Neural cell (in vitro differentiated cells): ENCODE results near the gene FCGR2B. TPM values are rescaled to one million over a fixed set of nuclear protein-coding genes. Genes with fewer than 3 reads are reported as not detected.
"Not testable (repeated sequence)": the region's sequence is repeated elsewhere in the genome, so short reads cannot be mapped to it uniquely, and the experiment has no call there.

Source experiments
- H2AFZ ChIP-seq: fragments of 200-600, 300-800 bp; sonication (generic), shearing (Covaris generic); 2 replicates; pipeline ENCODE4 v1.6.0; 2014; ENCODE audit warnings: low read depth, mild to moderate bottlenecking, antibody characterized with exemption, low read length, moderate library complexity
- H3F3A ChIP-seq: fragments of 200-600 bp; shearing (Covaris generic); 2 replicates; pipeline ENCODE4 v1.6.1; 2016; ENCODE audit warnings: mild to moderate bottlenecking, moderate library complexity, mixed read lengths, antibody characterized with exemption, low read length; ENCODE audit not compliant: insufficient read depth, poor library complexity, severe bottlenecking
- H3K27ac ChIP-seq: fragments of 200-600, 300-800 bp; sonication (generic), shearing (Covaris generic); 2 replicates; pipeline ENCODE4 v1.5.1; 2014; ENCODE audit warnings: mild to moderate bottlenecking, low read length, moderate library complexity
- H3K27me3 ChIP-seq: fragments of 300-800, 200-600 bp; sonication (generic), shearing (Covaris generic); 2 replicates; pipeline ENCODE4 v1.6.0; 2014; ENCODE audit warnings: mild to moderate bottlenecking, low read depth, low read length, moderate library complexity; ENCODE audit not compliant: insufficient read depth
- H3K36me3 ChIP-seq: fragments of 300-800, 200-600 bp; sonication (generic), shearing (Covaris generic); 2 replicates; pipeline ENCODE4 v1.5.1; 2014; ENCODE audit warnings: mild to moderate bottlenecking, antibody characterized with exemption, low read length, moderate library complexity; ENCODE audit not compliant: insufficient read depth
- H3K4me2 ChIP-seq: fragments of 300-800, 200-600 bp; sonication (generic), shearing (Covaris generic); 2 replicates; pipeline ENCODE4 v1.6.0; 2014; ENCODE audit warnings: mild to moderate bottlenecking, low read length
- H3K4me3 ChIP-seq: fragments of 300-800, 200-600 bp; sonication (generic), shearing (Covaris generic); 2 replicates; pipeline ENCODE4 v1.5.1; 2014; ENCODE audit warnings: mild to moderate bottlenecking, low read length, moderate library complexity
- H3K79me2 ChIP-seq: fragments of 200-600 bp; shearing (Covaris generic); replicated peaks from 2 replicates; pipeline ENCODE4 v1.6.0; 2014; ENCODE audit warnings: mild to moderate bottlenecking, low read length, moderate library complexity; ENCODE audit not compliant: insufficient read depth
- H3K9ac ChIP-seq: fragments of 300-800, 200-600 bp; sonication (generic), shearing (Covaris generic); 2 replicates; pipeline ENCODE4 v1.6.1; 2016; ENCODE audit warnings: mild to moderate bottlenecking, low read length, mixed read lengths
- H3K9me2 ChIP-seq: fragments of 200-600 bp; shearing (Covaris generic); 2 replicates; pipeline ENCODE4 v1.6.1; 2016; ENCODE audit warnings: mild to moderate bottlenecking, low read length, mixed read lengths; ENCODE audit not compliant: insufficient read depth
- H3K9me3 ChIP-seq: fragments of 200-600, 300-800 bp; sonication (generic), shearing (Covaris generic); 2 replicates; pipeline ENCODE4 v1.6.1; 2016; ENCODE audit warnings: mild to moderate bottlenecking, mixed run types, low read length, moderate library complexity, mixed read lengths
- H4K20me1 ChIP-seq: fragments of 200-600 bp; shearing (Covaris generic); 2 replicates; pipeline ENCODE4 v1.6.1; 2016; ENCODE audit warnings: mild to moderate bottlenecking, mixed run types; ENCODE audit not compliant: insufficient read depth
- CTCF ChIP-seq: fragments of 450-650 bp; IDR thresholded peaks from 2 replicates; pipeline ENCODE4 v1.5.1; 2014; ENCODE audit warnings: antibody characterized with exemption, mild to moderate bottlenecking, moderate library complexity; ENCODE audit not compliant: poor library complexity, severe bottlenecking
- EP300 ChIP-seq: fragments of 450-650 bp; conservative IDR thresholded peaks from 2 replicates; pipeline ENCODE4 v1.6.1; 2014; ENCODE audit warnings: antibody characterized with exemption, mild to moderate bottlenecking, moderate library complexity; ENCODE audit not compliant: poor library complexity, severe bottlenecking
- EZH2 ChIP-seq: fragments of 200-600, 300-800 bp; shearing (Covaris generic), sonication (generic); IDR thresholded peaks from 2 replicates; pipeline ENCODE4 v1.6.1; 2014; ENCODE audit warnings: antibody characterized with exemption, low read length, borderline replicate concordance, mild to moderate bottlenecking; ENCODE audit not compliant: insufficient read depth, poor library complexity, severe bottlenecking
- MXI1 ChIP-seq: fragments of 450-650 bp; conservative IDR thresholded peaks from 2 replicates; pipeline ENCODE4 v1.6.1; 2014; ENCODE audit warnings: antibody characterized with exemption, mild to moderate bottlenecking; ENCODE audit not compliant: poor library complexity, severe bottlenecking
- POLR2AphosphoS5 ChIP-seq: IDR thresholded peaks from 2 replicates; pipeline ENCODE4 v1.6.1; 2012
- RAD21 ChIP-seq: fragments of 450-650 bp; conservative IDR thresholded peaks from 2 replicates; pipeline ENCODE4 v1.6.1; 2014; ENCODE audit warnings: antibody characterized with exemption, mild to moderate bottlenecking, moderate library complexity
- REST ChIP-seq: IDR thresholded peaks from 2 replicates; pipeline ENCODE4 v1.6.1; 2012; ENCODE audit warnings: borderline replicate concordance
- SMC3 ChIP-seq: fragments of 450-650 bp; conservative IDR thresholded peaks from 2 replicates; pipeline ENCODE4 v1.6.1; 2014; ENCODE audit warnings: antibody characterized with exemption, mild to moderate bottlenecking, moderate library complexity; ENCODE audit not compliant: poor library complexity
- TAF1 ChIP-seq: IDR thresholded peaks from 2 replicates; pipeline ENCODE4 v1.6.1; 2012; ENCODE audit warnings: low read depth
- polyA plus RNA-seq: library from polyadenylated mRNA; depleted of rRNA; stranded (reverse); fragments of >200 nt; gene quantifications from 2 replicates; pipeline ENCODE4 v1.2.3, GENCODE V29; 2014

Gene FCGR2B
- polyA plus RNA-seq, 1 donor from 2014 or later, result not detected

- Histone ChIP-seq H3K9me3 (no peaks in the 10 kb centered on the region), H4K20me1 (no peaks in the 10 kb centered on the region), H3K27ac (no peak overlapping the region), H3K36me3 (no peaks in the 10 kb centered on the region), H3K27me3 (no peaks in the 10 kb centered on the region), H3F3A (no peaks in the 10 kb centered on the region), H3K9me2 (no peaks in the 10 kb centered on the region), H2AFZ (no peak overlapping the region), H3K79me2 (no peaks in the 10 kb centered on the region), H3K9ac (no peak overlapping the region), H3K4me2 (no peak overlapping the region), H3K4me3 (no peak overlapping the region)
- TF ChIP-seq POLR2AphosphoS5 (no peak), EZH2 (no peak), CTCF (no peak), SMC3 (no peak), MXI1 (no peak), RAD21 (no peak), REST (no peak), TAF1 (no peak), EP300 (no peak)
These were observed 28.9 kb downstream of the FCGR2B start for GRCh38 chr1:161691846-161692245.

GRCh38 chr1:161693020-161693712, 30.2 kb downstream of the FCGR2B start:
- H3F3A ChIP-seq, H3K9me2 ChIP-seq, H3K4me3 ChIP-seq, H3K4me2 ChIP-seq, H2AFZ ChIP-seq, H3K9ac ChIP-seq, H3K36me3 ChIP-seq, H4K20me1 ChIP-seq, H3K27me3 ChIP-seq, H3K79me2 ChIP-seq, H3K9me3 ChIP-seq, H3K27ac ChIP-seq: not testable (repeated sequence)

- H3K36me3 ChIP-seq, H3K27ac ChIP-seq, H3K4me2 ChIP-seq, H2AFZ ChIP-seq, H3K4me3 ChIP-seq, H3F3A ChIP-seq, H3K9ac ChIP-seq, H4K20me1 ChIP-seq, H3K79me2 ChIP-seq, H3K9me3 ChIP-seq, H3K27me3 ChIP-seq, H3K9me2 ChIP-seq: not testable (repeated sequence)
These were observed 35.4 kb downstream of the FCGR2B start for GRCh38 chr1:161698302-161698701.
